Activated T-helper 1 cell treated with Interleukin-2 at 50 U/mL for 16 hours (primary cell): ENCODE results near the gene S100A14.

Experiments used
- DNase-seq: peaks from one replicate; pipeline ENCODE4 v3.0.0-alpha.2; 2020; ENCODE audit warnings: low read depth

The S100A14 gene

GRCh38 chr1:153638261-153638660, 22.1 kb upstream of the S100A14 start:
- DNase-seq: no peak

GRCh38 chr1:153636312-153636711, 20.2 kb upstream of the S100A14 start:
- DNase-seq: no peak

GRCh38 chr1:153635872-153636271, 19.7 kb upstream of the S100A14 start:
- DNase-seq: no peak

GRCh38 chr1:153633754-153634665, 17.9 kb upstream of the S100A14 start, which contains the start of gene CHTOP:
Gene CHTOP (plus strand): TSS chr1:153634066. CDS start chr1:153636589, 2,523 bp downstream.
- DNase-seq: peak; percentile 91

GRCh38 chr1:153633161-153633753, 17.1 kb upstream of the S100A14 start:
- DNase-seq: no peak

GRCh38 chr1:153631047-153632022, 15.2 kb upstream of the S100A14 start:
- no peak for DNase-seq

- no peak for DNase-seq
Measured at GRCh38 chr1:153630384-153630783, 14.3 kb upstream of the S100A14 start.

- DNase-seq: no peak
Measured at GRCh38 chr1:153629971-153630370, 13.8 kb upstream of the S100A14 start.

GRCh38 chr1:153629343-153629665, 13.2 kb upstream of the S100A14 start:
- DNase-seq: no peak

- no peak for DNase-seq
Measured at GRCh38 chr1:153628638-153629342, 12.7 kb upstream of the S100A14 start.

GRCh38 chr1:153627715-153628626, 11.8 kb upstream of the S100A14 start, which contains the start of gene S100A1:
Gene S100A1 (plus strand): TSS chr1:153628434. CDS start chr1:153630522, 2,088 bp downstream.
- DNase-seq: no peak

- no peak for DNase-seq
Measured at GRCh38 chr1:153626904-153627714, 11.0 kb upstream of the S100A14 start, which contains the start of gene S100A13. Gene S100A13 (minus strand): TSS chr1:153627505. CDS start chr1:153626472, 1,033 bp downstream.

GRCh38 chr1:153626477-153626903, 10.4 kb upstream of the S100A14 start:
- no peak for DNase-seq

- DNase-seq: no peak
Measured at GRCh38 chr1:153624965-153625611, 9.0 kb upstream of the S100A14 start.

- DNase-seq: no peak
Measured at GRCh38 chr1:153623101-153623500, 7.0 kb upstream of the S100A14 start.

GRCh38 chr1:153619171-153619570, 3.0 kb upstream of the S100A14 start:
- DNase-seq: no peak

- DNase-seq: peak; percentile 56
Measured at GRCh38 chr1:153617663-153618062, 1.5 kb upstream of the S100A14 start.

- DNase-seq: no peak
Measured at GRCh38 chr1:153616917-153617311, 789 bp upstream of the S100A14 start.

- DNase-seq: no peak
Measured at GRCh38 chr1:153615406-153615805, 719 bp downstream of the S100A14 start.
